ENCODE data around the gene LRRC72.

DNA sequence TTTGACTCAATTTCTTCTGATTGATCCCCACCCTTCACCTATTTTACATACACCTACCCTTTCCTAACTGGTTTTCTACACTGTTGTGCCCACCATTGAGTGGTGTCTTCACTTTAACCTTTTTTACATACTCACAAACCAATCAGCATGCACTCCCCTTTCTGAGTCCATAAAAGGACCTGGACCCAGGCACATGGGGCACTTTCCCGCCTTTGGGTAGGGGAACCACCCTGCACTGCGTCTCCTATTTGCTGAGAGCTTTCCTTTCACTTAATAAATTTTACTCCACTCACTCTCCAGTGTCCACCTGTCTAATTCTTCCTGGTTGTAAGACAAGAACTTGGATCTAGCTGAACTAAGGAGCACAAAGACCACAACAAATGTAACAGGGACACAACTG, 85.1 kb downstream of the LRRC72 start:
- TF ChIP-seq, protein P1, sequence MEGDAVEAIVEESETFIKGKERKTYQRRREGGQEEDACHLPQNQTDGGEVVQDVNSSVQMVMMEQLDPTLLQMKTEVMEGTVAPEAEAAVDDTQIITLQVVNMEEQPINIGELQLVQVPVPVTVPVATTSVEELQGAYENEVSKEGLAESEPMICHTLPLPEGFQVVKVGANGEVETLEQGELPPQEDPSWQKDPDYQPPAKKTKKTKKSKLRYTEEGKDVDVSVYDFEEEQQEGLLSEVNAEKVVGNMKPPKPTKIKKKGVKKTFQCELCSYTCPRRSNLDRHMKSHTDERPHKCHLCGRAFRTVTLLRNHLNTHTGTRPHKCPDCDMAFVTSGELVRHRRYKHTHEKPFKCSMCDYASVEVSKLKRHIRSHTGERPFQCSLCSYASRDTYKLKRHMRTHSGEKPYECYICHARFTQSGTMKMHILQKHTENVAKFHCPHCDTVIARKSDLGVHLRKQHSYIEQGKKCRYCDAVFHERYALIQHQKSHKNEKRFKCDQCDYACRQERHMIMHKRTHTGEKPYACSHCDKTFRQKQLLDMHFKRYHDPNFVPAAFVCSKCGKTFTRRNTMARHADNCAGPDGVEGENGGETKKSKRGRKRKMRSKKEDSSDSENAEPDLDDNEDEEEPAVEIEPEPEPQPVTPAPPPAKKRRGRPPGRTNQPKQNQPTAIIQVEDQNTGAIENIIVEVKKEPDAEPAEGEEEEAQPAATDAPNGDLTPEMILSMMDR (IDR thresholded peaks at IDR 0.05) = no peak
- TF ChIP-seq SIN3A (IDR thresholded peaks at IDR 0.05; ENCODE audit: borderline replicate concordance, insufficient read depth, low read depth, low read length) = no peak
- TF ChIP-seq POLR2AphosphoS5 (IDR thresholded peaks at IDR 0.05; ENCODE audit: low read depth, low read length) = no peak
